Panc1 (cell line): Measurements from ENCODE around the gene PTGIR.

Source experiments
- CTCF ChIP-seq: fragments of 450-650 bp; IDR thresholded peaks from 2 replicates; pipeline ENCODE4 v1.5.1; 2017; ENCODE audit warnings: mild to moderate bottlenecking
- POLR2AphosphoS5 ChIP-seq: IDR thresholded peaks from 2 replicates; pipeline ENCODE4 v1.6.1; 2012; ENCODE audit warnings: mild to moderate bottlenecking, low read depth, low read length, moderate library complexity
- REST ChIP-seq, 2 experiments: IDR thresholded peaks; 2 replicates each; pipeline ENCODE4 v1.6.1; 2011 to 2012; ENCODE audit warnings: low read depth in 2 of 2, control low read depth in 1 of 2, low read length in 1 of 2, mild to moderate bottlenecking in 1 of 2, moderate library complexity in 1 of 2; ENCODE audit not compliant: insufficient read depth in 1 of 2
- SIN3A ChIP-seq: IDR thresholded peaks from 2 replicates; pipeline ENCODE4 v1.6.1; 2012; ENCODE audit warnings: low read depth, mild to moderate bottlenecking, low read length, moderate library complexity, borderline replicate concordance; ENCODE audit not compliant: insufficient read depth
- TCF7L2 ChIP-seq: IDR thresholded peaks from 2 replicates; pipeline ENCODE4 v1.6.1; 2011; ENCODE audit warnings: mild to moderate bottlenecking, low read depth, low read length, inconsistent platforms

- TF ChIP-seq CTCF = no peak
- TF ChIP-seq POLR2AphosphoS5 = no peak
- no peak for TF ChIP-seq REST (IDR thresholded peaks at IDR 0.05; ENCODE audit: insufficient read depth in 1 of 2, low read depth in 2 of 2, low read length in 1 of 2)
- TF ChIP-seq TCF7L2 = no peak
- no peak for TF ChIP-seq SIN3A
Observed at GRCh38 chr19:46648961-46649960, 24.4 kb upstream of the PTGIR start.
